T-cell (primary cell): ENCODE measurements around the gene PRKCA. TPM values are rescaled to one million over a fixed set of nuclear protein-coding genes. Genes with fewer than 3 reads are reported as not detected.

Experiments
- ATAC-seq, 4 experiments: fragments of 200-7000 bp in 3 of 4; fragments of 150-1000 bp in 1 of 4; cut with Tn5 transposase; replicated peaks in 1 of 4; 1 replicate in 3 of 4; 2 replicates in 1 of 4; pipeline ENCODE4 v1.10.0; 2021; ENCODE audit warnings: moderate library complexity in 3 of 4, mild to moderate bottlenecking in 2 of 4, moderate number of reproducible peaks in 1 of 4
- CTCF ChIA-PET, 2 donors: fragments of 300-600 bp; sonication (Branson Sonifier 250); formaldehyde crosslinking; loops; one replicate each; lab custom pipeline; 2022; ENCODE audit warnings: antibody characterized with exemption in 2 of 2; lab: Charles Lee
- POLR2A ChIA-PET, 2 donors: fragments of 300-600 bp; sonication (Branson Sonifier 250); formaldehyde crosslinking; loops; one replicate each; lab custom pipeline; 2022; ENCODE audit warnings: antibody characterized with exemption in 2 of 2; lab: Charles Lee
- DNase-seq, 35 experiments: peaks; one replicate each; pipeline versions ENCODE4 v3.0.0 to v3.0.0-alpha.2; 2013 to 2023
- H3K27ac ChIP-seq: one replicate; pipeline ENCODE4 v1.5.1; 2013; ENCODE audit warnings: low read length
- H3K27me3 ChIP-seq, 2 experiments: replicated peaks in 1 of 2; 1 replicate in 1 of 2; 2 replicates in 1 of 2; pipeline versions ENCODE4 v1.6.1 to v1.7.0; 2013; ENCODE audit warnings: low read length in 1 of 2, mixed read lengths in 1 of 2; ENCODE audit not compliant: control insufficient read depth in 2 of 2, insufficient read depth in 2 of 2; ENCODE audit errors: extremely low read depth in 1 of 2
- H3K36me3 ChIP-seq, 2 donors: 1 replicate in 1 of 2; 2 replicates in 1 of 2; pipeline versions ENCODE4 v1.6.1 to v1.7.0; 2013; ENCODE audit warnings: low read length in 1 of 2; ENCODE audit not compliant: control insufficient read depth in 2 of 2, insufficient read depth in 1 of 2; ENCODE audit errors: extremely low read depth in 1 of 2
- H3K4me1 ChIP-seq, 2 experiments: 1 replicate in 1 of 2; 2 replicates in 1 of 2; pipeline versions ENCODE4 v1.6.1 to v1.7.0; 2013; ENCODE audit warnings: low read length in 2 of 2, mixed read lengths in 1 of 2; ENCODE audit not compliant: insufficient read depth in 2 of 2, control insufficient read depth in 1 of 2; ENCODE audit errors: extremely low read depth in 1 of 2
- H3K4me3 ChIP-seq, 2 donors: 1 replicate in 1 of 2; 2 replicates in 1 of 2; pipeline versions ENCODE4 v1.5.1 to v1.7.0; 2013; ENCODE audit warnings: mild to moderate bottlenecking in 2 of 2, low read length in 1 of 2, moderate library complexity in 1 of 2; ENCODE audit not compliant: control insufficient read depth in 1 of 2; ENCODE audit errors: extremely low read depth in 1 of 2
- H3K9me3 ChIP-seq: 2 replicates; pipeline ENCODE4 v1.7.0; 2013
- H3K27ac Mint-ChIP-seq, 2 donors: one replicate each; pipeline ENCODE4 v1.8.0; 2020 to 2021; ENCODE audit warnings: mild to moderate bottlenecking in 2 of 2, mixed read lengths in 2 of 2
- H3K27me3 Mint-ChIP-seq, 2 donors: one replicate each; pipeline ENCODE4 v1.8.0; 2021 to 2022; ENCODE audit warnings: mixed read lengths in 2 of 2
- H3K36me3 Mint-ChIP-seq: one replicate; pipeline ENCODE4 v1.8.0; 2021; ENCODE audit warnings: mixed read lengths
- H3K4me1 Mint-ChIP-seq, 3 donors: one replicate each; pipeline ENCODE4 v1.8.0; 2020 to 2022; ENCODE audit warnings: mixed read lengths in 3 of 3, mild to moderate bottlenecking in 1 of 3
- H3K4me3 Mint-ChIP-seq, 3 donors: one replicate each; pipeline ENCODE4 v1.8.0; 2020 to 2022; ENCODE audit warnings: mild to moderate bottlenecking in 3 of 3, mixed read lengths in 3 of 3, moderate library complexity in 3 of 3
- H3K9me3 Mint-ChIP-seq, 3 donors: one replicate each; pipeline ENCODE4 v1.8.0; 2020 to 2022; ENCODE audit warnings: mixed read lengths in 3 of 3
- WGBS: methylation state at CpG from one replicate; pipeline ENCODE4 v1.1.5; 2013; ENCODE audit warnings: missing lambda C conversion rate; ENCODE audit not compliant: insufficient coverage; 5-methylcytosine and 5-hydroxymethylcytosine counted together
- total RNA-seq, 35 experiments: library from RNA in 6 of 35; stranded (reverse) in 6 of 35; fragments of 120-200 nt in 1 of 35; gene quantifications; one replicate each; pipeline versions ENCODE4 v1.2.1 to v1.2.4 and lab custom pipeline; 2013 to 2026

Gene PRKCA
- total RNA-seq, 5 donors from 2014 or later (not counting 1 experiment from before 2014, with no cell fraction given): 75.9 to 128 (median 82.0) TPM

DNA sequence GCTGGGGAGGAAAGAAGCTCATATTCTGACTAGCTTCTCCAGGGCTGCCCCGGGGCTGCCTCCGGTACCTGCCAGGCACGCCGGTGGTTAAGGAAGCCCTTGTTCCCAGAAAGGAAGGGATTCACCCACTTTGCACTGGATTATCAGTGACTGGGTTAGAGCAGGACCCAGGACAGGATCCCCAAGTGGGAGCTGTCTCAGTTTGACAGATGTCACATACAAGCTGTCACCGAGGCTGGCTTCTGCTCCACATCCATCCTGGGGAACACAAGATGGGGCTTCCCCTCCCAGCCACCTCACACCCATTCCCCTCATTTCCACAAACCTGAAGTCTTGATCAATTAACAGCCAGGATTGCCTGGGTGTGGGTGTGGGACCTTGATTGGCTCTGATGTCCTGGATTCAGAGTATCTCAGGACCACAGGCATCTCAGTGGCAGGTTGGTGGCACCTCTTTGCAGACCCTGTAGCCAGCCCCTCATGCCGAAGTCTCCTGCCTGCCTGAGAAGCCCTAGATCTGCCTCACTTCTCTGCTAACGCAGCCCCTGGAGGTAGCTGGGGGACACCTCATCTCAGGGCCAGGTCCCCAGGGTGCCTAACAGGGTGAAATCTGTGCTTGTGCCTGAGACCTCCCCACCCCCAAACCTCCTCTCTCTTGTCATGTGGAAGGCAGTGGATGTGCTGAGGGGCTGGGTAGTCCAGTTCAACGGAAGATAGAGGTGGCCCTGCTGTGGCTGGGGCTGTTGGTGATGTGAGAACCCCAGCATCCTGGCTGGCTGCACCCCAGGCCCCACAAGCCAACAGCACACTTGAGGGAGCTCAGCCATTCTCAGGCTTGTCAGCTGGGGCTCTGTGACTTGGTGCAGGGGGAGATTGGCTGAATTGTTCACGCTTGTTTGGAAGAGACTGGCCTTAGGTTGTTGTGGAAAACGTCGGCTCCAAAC, 533.9 kb downstream of the PRKCA start:
- Mint-ChIP-seq H3K27ac (no peak overlapping the region), H3K4me3 (no peak overlapping the region), H3K36me3 (no peaks in the 10 kb centered on the region), H3K27me3 (peaks cover 42 to 58% of the 10 kb centered on the region in 2 donors), H3K9me3 (no peaks in the 10 kb centered on the region), H3K4me1 (peaks cover 0 to 2% (median 1%) of the 10 kb centered on the region in 3 donors)
- CTCF ChIA-PET: no interaction called here
- peaks cover 0 to 2% of the 10 kb centered on the region in 2 experiments for H3K4me1 ChIP-seq
- ATAC-seq (no peak), DNase-seq (no peak)
- peaks cover 4 to 50% of the 10 kb centered on the region in 2 experiments for H3K27me3 ChIP-seq
- no peak overlapping the region for H3K4me3 ChIP-seq
- POLR2A ChIA-PET: no interaction called here
- no peaks in the 10 kb centered on the region for H3K36me3 ChIP-seq
- H3K9me3 ChIP-seq: no peaks in the 10 kb centered on the region
- 78% methylated on average over 8 of the region's 11 CpGs for WGBS
- no peak overlapping the region for H3K27ac ChIP-seq

DNA sequence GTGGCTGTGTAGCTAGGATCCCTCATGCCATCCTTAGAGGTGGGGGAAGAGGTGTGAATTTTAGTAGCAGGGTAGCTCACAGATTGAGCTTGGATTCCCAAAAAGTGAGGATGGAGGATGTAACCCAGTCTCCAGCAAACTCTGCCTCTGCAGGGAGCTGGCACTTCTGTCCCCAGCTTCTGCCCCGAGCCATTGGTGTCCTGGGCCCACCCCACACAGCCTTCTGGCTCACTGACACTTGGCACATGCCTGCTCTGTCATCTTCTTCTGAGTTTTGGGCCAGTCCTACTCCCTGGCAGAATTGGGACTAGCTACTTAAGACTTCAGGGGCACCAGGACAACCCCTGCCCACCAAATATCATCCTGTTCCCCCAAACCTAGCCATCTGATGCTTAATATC, 534.8 kb downstream of the PRKCA start:
- POLR2A ChIA-PET: no interaction called here
- 50% methylated on average over 1 of the region's 1 CpG for WGBS
- H3K9me3 Mint-ChIP-seq: no peaks in the 10 kb centered on the region
- H3K4me3 ChIP-seq: no peak overlapping the region
- H3K4me3 Mint-ChIP-seq: no peak overlapping the region
- H3K36me3 ChIP-seq: no peaks in the 10 kb centered on the region
- peaks cover 4 to 54% of the 10 kb centered on the region in 2 experiments for H3K27me3 ChIP-seq
- DNase-seq: no peak
- H3K4me1 Mint-ChIP-seq: peaks cover 0 to 2% (median 1%) of the 10 kb centered on the region in 3 donors
- H3K27ac ChIP-seq: no peak overlapping the region
- CTCF ChIA-PET: no interaction called here
- ATAC-seq: no peak
- H3K36me3 Mint-ChIP-seq: no peaks in the 10 kb centered on the region
- peaks cover 0 to 2% of the 10 kb centered on the region in 2 experiments for H3K4me1 ChIP-seq
- no peak overlapping the region for H3K27ac Mint-ChIP-seq
- H3K9me3 ChIP-seq: no peaks in the 10 kb centered on the region
- peaks cover 33 to 52% of the 10 kb centered on the region in 2 donors for H3K27me3 Mint-ChIP-seq

GRCh38 chr17:66837885-66838665, 535.7 kb downstream of the PRKCA start:
- Histone ChIP-seq H3K9me3 (no peaks in the 10 kb centered on the region), H3K27me3 (peaks cover 4 to 57% of the 10 kb centered on the region in 2 experiments), H3K36me3 (no peaks in the 10 kb centered on the region), H3K4me3 (no peak overlapping the region), H3K27ac (no peak overlapping the region), H3K4me1 (peaks cover 0 to 2% of the 10 kb centered on the region in 2 experiments)
- Mint-ChIP-seq H3K27me3 (peaks cover 30 to 46% of the 10 kb centered on the region in 2 donors), H3K27ac (no peak overlapping the region), H3K4me3 (no peak overlapping the region), H3K4me1 (peaks cover 0 to 2% (median 1%) of the 10 kb centered on the region in 3 donors), H3K36me3 (no peaks in the 10 kb centered on the region), H3K9me3 (no peaks in the 10 kb centered on the region)
- no peak for DNase-seq
- WGBS: 72% methylated on average over 10 of the region's 11 CpGs
- ATAC-seq: no peak
- CTCF ChIA-PET: no interaction called here
- POLR2A ChIA-PET: no interaction called here

GRCh38 chr17:66839616-66840015, 537.2 kb downstream of the PRKCA start:
- 74% methylated on average over 9 of the region's 9 CpGs for WGBS

GRCh38 chr17:66840061-66840460, 537.6 kb downstream of the PRKCA start:
- ChIA-PET POLR2A (no interaction called here), CTCF (no interaction called here)
- no peak overlapping the region for H3K4me3 Mint-ChIP-seq
- H3K9me3 ChIP-seq: no peaks in the 10 kb centered on the region
- no peaks in the 10 kb centered on the region for H3K9me3 Mint-ChIP-seq
- 85% methylated on average over 9 of the region's 10 CpGs for WGBS
- H3K36me3 Mint-ChIP-seq: no peaks in the 10 kb centered on the region
- peaks cover 0 to 2% (median 1%) of the 10 kb centered on the region in 3 donors for H3K4me1 Mint-ChIP-seq
- DNase-seq: no peak
- no peak overlapping the region for H3K27ac Mint-ChIP-seq
- ATAC-seq: no peak
- no peaks in the 10 kb centered on the region for H3K4me1 ChIP-seq
- no peak overlapping the region for H3K27ac ChIP-seq
- peaks cover 23 to 35% of the 10 kb centered on the region in 2 donors for H3K27me3 Mint-ChIP-seq
- H3K36me3 ChIP-seq: no peaks in the 10 kb centered on the region
- no peak overlapping the region for H3K4me3 ChIP-seq
- peaks cover 2 to 48% of the 10 kb centered on the region in 2 experiments for H3K27me3 ChIP-seq

More at GRCh38 chr17:66839616-66840015, 537.2 kb downstream of the PRKCA start:
- ChIA-PET CTCF (no interaction called here), POLR2A (no interaction called here)
- no peak for DNase-seq
- no peaks in the 10 kb centered on the region for H3K36me3 Mint-ChIP-seq
- no peak overlapping the region for H3K4me3 Mint-ChIP-seq
- H3K4me3 ChIP-seq: no peak overlapping the region
- no peak for ATAC-seq
- H3K27ac Mint-ChIP-seq: no peak overlapping the region
- H3K4me1 Mint-ChIP-seq: peaks cover 0 to 2% (median 1%) of the 10 kb centered on the region in 3 donors
- H3K27ac ChIP-seq: no peak overlapping the region
- H3K9me3 Mint-ChIP-seq: no peaks in the 10 kb centered on the region
- H3K36me3 ChIP-seq: no peaks in the 10 kb centered on the region
- no peaks in the 10 kb centered on the region for H3K9me3 ChIP-seq
- H3K27me3 Mint-ChIP-seq: peaks cover 20 to 36% of the 10 kb centered on the region in 2 donors
- H3K4me1 ChIP-seq: peaks cover 0 to 2% of the 10 kb centered on the region in 2 experiments
- H3K27me3 ChIP-seq: peaks cover 2 to 51% of the 10 kb centered on the region in 2 experiments

DNA sequence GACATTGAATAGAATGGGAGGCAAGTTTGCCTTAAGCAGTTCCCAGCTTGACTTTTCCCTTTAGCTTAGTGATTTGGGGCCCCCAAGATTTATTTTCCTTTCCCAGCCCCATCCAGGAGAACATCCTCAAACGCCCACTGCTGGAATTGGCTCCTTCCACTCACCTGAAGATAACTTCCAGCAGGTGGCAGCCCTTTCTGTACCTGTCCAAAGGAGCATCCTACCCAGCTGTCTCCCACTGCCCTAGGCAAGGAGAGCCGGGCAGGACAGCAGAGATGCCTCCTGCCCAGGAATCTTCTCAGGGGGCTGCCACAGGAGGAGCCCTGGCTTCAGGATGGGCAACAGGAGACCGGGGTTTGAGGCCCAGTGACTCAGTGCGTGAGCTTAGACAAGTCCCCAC, 538.9 kb downstream of the PRKCA start:
- no peaks in the 10 kb centered on the region for H3K36me3 Mint-ChIP-seq
- Histone ChIP-seq H3K4me3 (no peak overlapping the region), H3K27ac (no peak overlapping the region), H3K9me3 (no peaks in the 10 kb centered on the region), H3K27me3 (peaks cover 0 to 36% of the 10 kb centered on the region in 2 experiments), H3K36me3 (no peaks in the 10 kb centered on the region), H3K4me1 (no peaks in the 10 kb centered on the region)
- ATAC-seq (no peak), DNase-seq (no peak)
- CTCF ChIA-PET: no interaction called here
- WGBS: 47% methylated on average over 2 of the region's 4 CpGs
- H3K27me3 Mint-ChIP-seq: peaks cover 23 to 30% of the 10 kb centered on the region in 2 donors
- H3K4me3 Mint-ChIP-seq: no peak overlapping the region
- peaks cover 3 to 4% (median 3%) of the 10 kb centered on the region in 3 donors for H3K9me3 Mint-ChIP-seq
- POLR2A ChIA-PET: no interaction called here
- H3K4me1 Mint-ChIP-seq: no peaks in the 10 kb centered on the region
- no peak overlapping the region for H3K27ac Mint-ChIP-seq
